HG02938 (cell line): ENCODE measurements around the gene OXT.
"Not testable (repeated sequence)": the region's sequence is repeated elsewhere in the genome, so short reads cannot be mapped to it uniquely, and the experiment has no call there.

Source experiments
- ATAC-seq: cut with Tn5 transposase; IDR thresholded peaks from one replicate; pipeline ENCODE4 v1.9.1; 2021; ENCODE audit warnings: mild to moderate bottlenecking, moderate library complexity; ENCODE audit not compliant: unreplicated experiment

OXT gene

DNA sequence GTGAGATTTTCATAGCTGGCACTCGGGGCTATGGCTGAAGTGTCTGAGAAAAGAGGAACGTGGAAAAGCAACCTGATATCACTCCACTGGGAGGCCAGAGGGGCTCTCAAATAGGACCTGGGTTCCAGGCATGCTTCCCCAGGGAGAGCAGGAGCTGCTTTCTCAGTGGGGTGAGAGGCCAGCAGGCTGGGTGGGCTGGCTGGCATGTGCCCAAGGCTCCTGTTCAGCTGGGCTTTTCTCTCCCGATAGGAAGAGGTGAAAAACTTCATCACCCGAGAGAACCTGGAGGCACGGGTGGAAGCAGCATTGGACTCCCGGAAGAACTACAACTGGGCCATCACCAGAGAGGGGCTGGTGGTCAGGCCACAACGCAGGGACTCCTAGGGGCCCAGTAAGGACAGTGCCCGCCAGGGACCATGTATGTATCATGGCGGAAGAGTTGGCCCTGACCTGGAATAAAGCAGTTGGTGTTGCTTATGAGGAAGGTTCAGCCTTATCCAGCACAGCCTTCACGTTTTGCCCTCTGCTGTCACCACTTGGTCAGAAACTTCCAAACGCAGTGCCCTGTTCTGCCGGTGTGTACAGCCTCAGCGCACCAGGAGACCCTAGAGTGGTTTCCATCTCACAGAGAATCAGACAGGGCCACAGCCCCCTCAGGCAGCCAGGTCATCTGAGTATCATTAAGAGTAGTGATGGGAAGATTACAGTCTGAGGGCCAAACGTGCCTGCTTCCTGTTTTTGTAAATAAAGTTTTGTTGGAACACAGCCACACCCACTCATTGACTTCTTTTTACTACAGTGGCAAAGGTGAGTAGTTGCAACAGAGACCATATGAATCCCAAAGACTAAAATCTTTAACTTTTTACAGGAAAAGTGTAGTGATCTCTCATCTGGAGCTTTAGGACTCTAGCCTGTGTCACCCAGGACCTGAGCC, 23.7 kb upstream of the OXT start:
- ATAC-seq: no peak

DNA sequence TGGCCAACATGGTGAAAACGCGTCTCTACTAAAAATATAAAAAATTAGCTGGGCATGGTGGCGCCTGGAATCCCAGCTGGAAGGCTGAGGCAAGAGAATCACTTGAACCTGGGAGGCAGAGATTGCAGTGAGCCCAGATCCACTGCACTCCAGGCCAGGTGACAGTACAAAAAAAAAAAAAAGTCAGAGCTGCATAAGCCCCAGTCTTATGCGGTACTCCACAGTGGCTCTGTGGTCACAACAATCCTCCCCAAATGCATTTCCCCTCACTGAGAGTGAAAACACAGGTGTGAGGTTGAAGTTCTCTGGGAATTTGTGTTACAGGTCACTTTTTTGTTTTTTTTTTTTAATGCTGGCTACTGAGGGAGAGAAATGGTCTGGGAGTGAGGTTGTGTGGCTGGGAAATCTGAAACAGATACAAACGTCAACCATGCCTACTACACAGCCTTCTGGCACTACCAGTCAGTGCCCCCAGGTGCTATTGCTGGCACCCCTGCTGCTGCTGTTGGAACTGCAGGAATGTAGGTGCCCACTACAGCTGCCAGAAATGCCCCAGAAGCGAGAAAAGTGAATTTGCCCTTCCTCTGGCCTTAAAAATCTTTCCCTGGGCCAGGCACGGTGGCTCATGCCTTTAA, 19.9 kb upstream of the OXT start:
- no peak for ATAC-seq

- no peak for ATAC-seq
These were observed 11.9 kb upstream of the OXT start for GRCh38 chr20:3059489-3059888.

- not testable (repeated sequence) for ATAC-seq
These were observed 7.3 kb upstream of the OXT start for GRCh38 chr20:3064119-3064518.

DNA sequence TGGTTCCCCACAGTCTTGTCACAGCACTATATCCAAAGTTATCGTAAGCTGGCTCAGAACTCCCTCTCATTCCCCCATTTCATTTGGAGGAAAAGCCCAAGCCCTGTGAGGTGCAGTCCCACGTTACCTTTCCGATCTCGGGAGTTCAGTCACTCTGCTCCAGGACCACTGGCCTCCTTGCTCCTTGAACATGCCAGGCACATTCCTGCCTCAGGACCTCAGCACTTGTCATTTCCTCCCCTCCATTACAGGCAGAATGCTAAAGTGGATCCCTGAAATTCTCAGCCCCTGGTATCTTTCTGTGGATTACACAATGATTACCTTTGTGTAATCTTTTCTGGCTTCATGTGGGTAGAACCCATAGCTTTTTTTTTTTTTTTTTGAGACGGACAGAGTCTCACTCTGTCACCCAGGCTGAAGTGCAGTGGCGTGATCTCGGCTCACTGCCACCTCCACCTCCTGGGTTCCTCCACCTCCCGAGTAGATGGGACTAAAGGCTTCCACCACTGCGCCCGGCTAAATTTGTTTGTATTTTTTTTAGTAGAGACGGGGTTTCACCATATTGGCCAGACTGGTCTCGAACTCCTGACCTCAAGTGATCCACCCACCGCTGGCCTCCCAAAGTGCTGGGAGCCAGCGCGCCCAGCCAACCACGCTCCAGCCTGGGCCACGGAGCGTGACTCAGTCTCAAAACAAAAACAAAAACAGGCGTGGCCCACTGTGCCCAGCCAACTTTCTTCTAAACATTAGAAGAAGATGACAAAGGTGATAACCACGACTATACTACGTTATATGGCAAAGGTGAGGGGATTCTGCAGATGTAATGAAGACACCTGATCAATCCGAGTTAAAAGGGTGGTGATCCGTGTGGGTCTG, 4.0 kb upstream of the OXT start:
- ATAC-seq: no peak

DNA sequence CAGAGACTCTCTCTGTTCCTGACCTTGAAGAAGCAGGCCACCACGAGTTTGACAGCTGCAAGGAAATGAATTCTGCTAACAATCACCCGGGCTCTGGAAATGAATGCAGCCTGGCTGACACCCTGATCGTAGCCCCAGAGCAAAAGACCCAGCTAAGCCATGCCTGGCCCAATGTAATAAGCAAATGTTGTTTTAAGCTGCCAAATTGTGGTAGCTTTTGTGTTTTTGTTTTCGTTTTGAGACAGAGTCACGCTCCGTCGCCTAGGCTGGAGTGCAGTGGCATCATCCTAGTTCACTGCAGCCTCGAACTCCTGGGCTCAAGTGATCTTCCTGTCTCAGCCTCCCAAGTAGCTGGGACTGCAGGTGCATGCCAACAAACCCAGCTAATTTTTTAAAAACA, 3.3 kb upstream of the OXT start:
- ATAC-seq: no peak

GRCh38 chr20:3068986-3069900, 2.2 kb upstream of the OXT start:
- no peak for ATAC-seq

DNA sequence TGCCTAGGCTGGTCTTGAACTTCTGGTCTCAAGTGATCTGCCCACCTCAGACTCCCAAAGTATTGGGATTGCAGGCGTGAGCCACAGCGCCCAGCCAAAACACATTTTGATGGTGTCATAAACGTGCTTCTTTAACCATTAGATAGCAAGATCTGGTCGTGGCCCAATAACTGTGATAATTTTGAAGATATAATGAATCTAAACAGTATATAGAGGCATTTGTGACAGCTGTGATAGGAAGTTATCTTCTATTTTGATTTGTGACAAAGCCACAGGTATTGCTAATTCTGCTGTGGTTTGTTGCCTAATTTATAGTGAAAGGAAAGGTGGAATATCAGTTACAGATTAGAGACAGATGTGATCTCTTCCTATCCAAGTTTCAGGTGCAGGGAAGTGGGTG, 695 bp upstream of the OXT start:
- no peak for ATAC-seq

DNA sequence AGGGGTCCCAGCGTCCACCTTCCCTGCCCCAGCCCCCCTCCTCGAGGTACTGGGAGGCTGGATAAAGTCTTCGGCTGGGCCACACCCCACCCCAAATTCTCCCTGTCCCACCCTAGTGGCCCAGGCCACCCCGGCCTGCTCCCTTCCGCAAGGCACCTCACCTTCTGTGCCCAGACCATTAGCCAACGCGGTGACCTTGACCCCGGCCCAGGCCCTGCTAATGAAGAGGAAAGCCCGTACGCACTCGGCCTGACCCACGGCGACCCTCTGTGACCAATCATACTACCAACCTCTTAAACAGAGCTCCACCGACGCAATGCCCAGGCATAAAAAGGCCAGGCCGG, 182 bp upstream of the OXT start:
- ATAC-seq: no peak

GRCh38 chr20:3072530-3073250, 1.3 kb downstream of the OXT start:
- ATAC-seq: no peak

DNA sequence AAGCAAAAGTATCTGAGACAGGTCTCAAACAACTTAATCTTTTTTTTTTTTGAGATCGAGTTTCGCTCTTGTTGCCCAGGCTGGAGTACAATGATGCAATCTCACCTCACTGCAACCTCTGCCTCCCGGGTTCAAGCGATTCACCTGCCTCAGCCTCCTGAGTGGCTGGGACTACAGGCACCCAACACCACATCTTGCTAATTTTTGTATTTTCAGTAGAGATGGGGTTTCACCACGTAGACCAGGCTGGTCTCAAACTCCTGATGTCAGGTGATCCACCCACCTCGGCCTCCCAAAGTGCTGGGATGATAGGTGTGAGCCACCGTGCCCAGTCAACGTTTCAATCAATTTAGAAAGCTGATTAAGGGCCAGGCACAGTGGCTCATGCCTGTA, 1.8 kb downstream of the OXT start:
- not testable (repeated sequence) for ATAC-seq

GRCh38 chr20:3074812-3075211, 3.4 kb downstream of the OXT start:
- ATAC-seq: no peak

DNA sequence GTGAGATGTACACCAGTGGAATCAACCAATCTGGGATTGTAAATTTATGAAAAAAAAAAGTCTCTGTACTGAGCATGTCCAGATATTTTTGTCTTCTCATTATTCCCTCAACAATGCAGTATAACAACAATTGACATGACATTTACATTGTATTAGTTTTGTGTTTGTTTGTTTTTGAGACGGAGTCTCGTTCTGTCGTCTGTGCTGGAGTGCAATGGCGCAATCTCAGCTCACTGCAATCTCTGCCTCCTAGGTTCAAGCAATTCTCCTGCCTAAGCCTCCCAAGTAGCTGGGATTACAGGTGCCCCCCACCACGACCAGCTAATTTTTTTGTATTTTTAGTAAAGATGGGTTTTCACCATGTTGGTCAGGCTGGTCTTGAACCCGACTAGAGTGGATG, 3.9 kb downstream of the OXT start:
- not testable (repeated sequence) for ATAC-seq

DNA sequence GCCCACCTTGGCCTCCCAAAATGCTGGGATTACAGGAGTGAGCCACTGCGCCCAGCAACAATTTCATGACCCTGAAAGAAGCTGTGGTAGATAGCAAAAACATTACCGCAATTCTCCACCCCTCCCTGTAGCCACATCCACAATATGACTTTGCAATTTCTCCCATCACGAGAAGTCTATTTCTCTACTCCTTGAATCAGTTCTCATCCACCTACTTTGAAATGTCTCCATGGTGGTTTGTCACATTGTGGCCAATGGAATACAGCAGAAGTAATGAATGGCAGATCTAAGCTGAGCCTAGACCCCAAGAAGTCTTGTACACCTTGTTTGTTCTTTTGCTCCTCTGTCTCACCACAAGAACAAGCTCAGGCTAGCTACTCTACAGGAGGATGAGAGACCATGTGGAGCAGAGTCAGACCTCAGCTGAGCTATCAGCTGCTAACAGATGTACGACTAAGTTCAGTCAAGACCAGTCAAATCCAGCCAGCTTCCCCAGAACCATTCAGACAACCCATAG, 6.3 kb downstream of the OXT start:
- ATAC-seq: no peak

- ATAC-seq: no peak
These were observed 9.5 kb downstream of the OXT start for GRCh38 chr20:3080939-3081388.

DNA sequence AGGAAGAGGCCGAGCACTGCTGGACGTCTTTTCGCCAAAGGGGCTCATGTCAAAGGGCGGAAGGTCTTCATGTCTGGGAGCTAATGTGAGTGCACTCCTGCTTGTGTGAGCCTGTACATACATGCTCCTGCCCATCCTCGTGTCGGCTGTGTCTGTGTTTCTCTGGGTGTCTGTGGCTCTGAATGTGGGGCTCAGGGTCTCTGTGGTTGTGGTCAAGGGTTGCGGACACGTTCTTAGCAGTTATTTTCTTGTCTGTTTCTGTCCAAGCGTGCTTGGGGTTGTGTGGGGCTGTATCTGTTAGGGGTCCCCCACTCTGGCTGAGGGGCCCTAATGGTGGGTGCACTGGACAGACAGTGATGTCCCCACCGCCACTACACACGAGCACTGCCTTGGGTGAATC, 10.2 kb downstream of the OXT start:
- ATAC-seq: no peak

- ATAC-seq: no peak
These were observed 11.0 kb downstream of the OXT start for GRCh38 chr20:3082306-3082951.

DNA sequence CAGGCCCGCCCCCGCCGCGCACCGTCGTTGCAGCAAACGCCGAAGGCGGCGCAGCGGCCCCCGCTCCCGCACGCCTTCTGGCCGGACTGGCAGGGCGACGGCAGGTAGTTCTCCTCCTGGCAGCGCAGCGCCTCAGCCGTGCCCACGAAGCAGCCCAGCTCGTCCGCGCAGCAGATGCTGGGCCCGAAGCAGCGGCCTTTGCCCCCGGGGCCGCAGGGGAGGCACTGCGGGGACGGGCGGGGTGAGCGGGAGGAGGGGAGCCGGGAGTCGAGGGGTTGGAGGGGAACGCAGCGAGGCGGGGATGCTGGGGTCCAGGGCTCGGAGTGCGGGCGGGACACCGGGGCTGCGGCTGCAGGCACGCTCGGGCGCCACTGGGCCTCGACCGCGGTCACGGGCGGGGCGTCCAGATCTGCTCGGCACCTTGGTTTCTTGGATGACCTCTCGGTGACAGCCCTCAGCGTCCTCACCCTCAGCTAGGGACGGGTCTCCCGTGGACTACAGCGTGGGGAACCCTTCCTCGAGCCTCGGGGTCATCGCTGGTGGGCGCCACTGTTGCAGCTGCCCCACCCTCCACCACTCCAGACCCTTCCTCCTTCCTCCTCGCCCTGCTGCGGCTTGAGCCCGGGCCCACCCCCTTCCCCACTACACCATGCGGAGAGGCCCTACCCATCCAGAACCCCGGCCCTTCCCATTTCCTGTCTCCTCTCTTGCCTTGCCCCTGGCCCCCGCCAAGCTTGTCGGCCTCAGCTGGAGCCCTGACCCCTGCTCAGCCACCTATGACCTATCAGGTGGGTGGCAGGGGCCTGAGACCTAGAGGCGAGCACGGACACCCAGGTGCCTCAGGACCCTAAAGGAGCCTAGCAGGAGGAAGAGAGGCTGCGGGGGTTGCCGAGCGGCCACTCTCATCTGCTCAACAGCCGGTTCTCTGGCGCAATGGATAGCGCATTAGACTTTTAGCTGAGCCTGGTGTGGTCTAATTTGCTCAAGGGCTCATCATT, 11.8 kb downstream of the OXT start:
- no peak for ATAC-seq
